Brain microvascular endothelial cell (primary cell): Measurements from ENCODE around the gene SLC25A5.

Experiments
- DNase-seq: peaks from one replicate; pipeline ENCODE4 v3.0.0-alpha.2; 2020
- H3K27ac ChIP-seq: fragments of 250-450 bp; sonication (Bioruptor Pico); 2 replicates; pipeline ENCODE4 v1.5.1; 2020; ENCODE audit warnings: mild to moderate bottlenecking, moderate library complexity
- H3K27me3 ChIP-seq: fragments of 250-450 bp; sonication (Bioruptor Pico); replicated peaks from 2 replicates; pipeline ENCODE4 v1.5.1; 2020; ENCODE audit warnings: mild to moderate bottlenecking
- H3K36me3 ChIP-seq: fragments of 250-450 bp; sonication (Bioruptor Pico); replicated peaks from 2 replicates; pipeline ENCODE4 v1.5.1; 2020; ENCODE audit warnings: mild to moderate bottlenecking
- H3K4me3 ChIP-seq: 2 replicates; pipeline ENCODE4 v1.5.1; 2011; ENCODE audit warnings: low read depth, mild to moderate bottlenecking, control low read depth, low read length, moderate library complexity
- CTCF ChIP-seq: IDR thresholded peaks from 2 replicates; pipeline ENCODE4 v1.5.1; 2011; ENCODE audit warnings: low read depth, mild to moderate bottlenecking, moderate library complexity, low read length, control low read depth, inconsistent platforms; ENCODE audit errors: missing control alignments
- in situ Hi-C: cut with HindIII; loops from 2 replicates; pipeline ENCODE4 v1.10.0; 2017; ENCODE audit warnings: low sequenced_read_pairs, low pct_ligation_motif_present

The SLC25A5 gene

DNA sequence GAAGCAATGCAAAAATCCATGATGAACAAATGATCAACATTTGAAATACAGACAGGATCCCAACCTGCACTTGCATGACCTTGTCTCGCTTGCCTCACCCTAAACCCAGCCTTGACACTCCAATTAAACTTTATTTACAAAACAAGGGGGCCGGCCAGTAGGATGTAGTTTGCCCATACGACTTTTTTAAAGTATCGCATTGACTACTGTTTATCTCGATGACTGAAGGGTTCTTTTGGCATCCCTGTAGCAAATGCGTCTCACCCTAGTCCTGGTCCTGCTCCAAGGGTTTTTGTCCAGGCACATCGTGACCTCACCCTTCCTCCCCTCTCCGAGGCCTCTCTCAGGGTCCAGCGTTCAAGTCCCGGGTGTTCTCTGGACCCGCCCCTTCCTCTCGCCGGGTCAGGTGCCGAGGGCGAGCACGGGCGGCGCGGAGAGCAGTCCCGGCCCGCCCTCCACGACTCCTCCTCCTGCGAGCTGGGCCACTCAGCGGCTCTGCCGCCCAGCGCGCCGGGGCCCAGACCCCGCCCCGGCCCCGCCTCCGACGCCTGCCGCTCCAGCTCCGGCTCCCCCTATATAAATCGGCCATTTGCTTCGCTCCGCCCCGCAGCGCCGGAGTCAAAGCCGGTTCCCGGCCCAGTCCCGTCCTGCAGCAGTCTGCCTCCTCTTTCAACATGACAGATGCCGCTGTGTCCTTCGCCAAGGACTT, at the start of gene SLC25A5:
Gene SLC25A5 (plus strand): TSS at position 603 of the 709 bp plus-strand sequence. CDS start 72 bp downstream, at position 675.
- peak; percentile 58 for DNase-seq
- Histone ChIP-seq H3K27ac (peak within 1 kb of the TSS; percentile 57), H3K27me3 (no peaks in the 10 kb centered on the region), H3K4me3 (peak within 1 kb of the TSS; percentile 82), H3K36me3 (peaks cover 8% of the 10 kb centered on the region)
- in situ Hi-C loops = no loop called here
- TF ChIP-seq CTCF = no peak

DNA sequence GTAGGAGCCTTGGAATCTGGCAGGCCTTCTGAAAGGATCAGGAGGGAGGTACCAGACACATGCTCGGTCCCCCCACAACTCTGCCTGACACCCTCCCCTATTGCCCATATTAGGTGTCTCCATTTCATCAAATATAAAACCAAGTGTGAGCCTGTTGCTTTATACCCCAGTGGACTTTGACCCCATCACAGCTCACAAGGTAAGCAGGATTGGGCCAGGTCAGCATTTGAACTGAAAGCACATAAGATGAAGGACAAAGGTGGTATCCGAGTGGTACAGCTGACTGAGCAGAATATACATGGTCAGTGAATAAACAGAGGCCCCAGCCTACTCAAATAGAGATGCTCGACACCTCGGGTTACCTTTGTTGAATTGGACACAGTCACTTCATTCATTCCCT, 49.1 kb upstream of the SLC25A5 start:
- H3K27me3 ChIP-seq = no peaks in the 10 kb centered on the region
- no peak overlapping the region for H3K27ac ChIP-seq
- in situ Hi-C loops = no loop called here
- no peak overlapping the region for H3K4me3 ChIP-seq
- H3K36me3 ChIP-seq = no peaks in the 10 kb centered on the region
- TF ChIP-seq CTCF = no peak
- DNase-seq = no peak

- in situ Hi-C loops = no loop called here
- no peak overlapping the region for H3K27ac ChIP-seq
- no peaks in the 10 kb centered on the region for H3K27me3 ChIP-seq
- no peak overlapping the region for H3K4me3 ChIP-seq
- no peak for TF ChIP-seq CTCF
- no peaks in the 10 kb centered on the region for H3K36me3 ChIP-seq
- no peak for DNase-seq
Measured at GRCh38 chrX:119419898-119420297, 48.3 kb upstream of the SLC25A5 start.

DNA sequence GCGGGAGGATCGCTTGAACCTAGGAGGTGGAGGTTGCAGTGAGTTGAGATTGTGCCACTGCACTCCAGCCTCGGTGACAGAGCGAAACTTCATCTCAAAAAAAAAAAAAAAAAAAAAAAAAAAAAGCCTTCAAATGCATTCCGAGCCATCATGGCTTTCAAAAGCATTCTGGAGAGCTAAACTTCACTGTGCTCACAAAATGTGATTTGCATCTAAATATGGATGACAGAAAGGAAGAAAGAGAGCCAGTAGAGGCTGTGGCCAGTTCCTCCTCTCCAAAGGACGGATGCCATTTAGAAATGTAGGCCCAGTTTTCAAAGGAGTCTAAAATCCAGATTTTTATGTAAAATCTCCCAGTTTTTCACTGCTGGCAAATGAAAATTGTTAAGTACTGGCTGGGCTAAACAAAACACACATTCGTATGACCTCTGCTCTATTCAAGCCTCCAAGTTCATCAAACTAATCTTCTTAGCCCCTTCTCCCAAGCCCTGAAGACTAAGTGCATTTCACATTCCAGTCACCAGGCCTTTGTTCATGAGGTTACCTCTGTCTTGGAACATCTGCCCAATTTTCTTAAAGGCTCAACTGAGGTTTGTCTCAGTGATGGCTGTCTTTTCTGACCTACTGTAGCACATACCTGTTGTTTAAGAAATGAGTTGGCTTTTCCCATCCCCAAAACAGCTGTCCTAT, 47.1 kb upstream of the SLC25A5 start:
- TF ChIP-seq CTCF = no peak
- H3K27me3 ChIP-seq = no peaks in the 10 kb centered on the region
- in situ Hi-C loops = no loop called here
- H3K36me3 ChIP-seq = no peaks in the 10 kb centered on the region
- no peak overlapping the region for H3K4me3 ChIP-seq
- no peak for DNase-seq
- no peak overlapping the region for H3K27ac ChIP-seq

DNA sequence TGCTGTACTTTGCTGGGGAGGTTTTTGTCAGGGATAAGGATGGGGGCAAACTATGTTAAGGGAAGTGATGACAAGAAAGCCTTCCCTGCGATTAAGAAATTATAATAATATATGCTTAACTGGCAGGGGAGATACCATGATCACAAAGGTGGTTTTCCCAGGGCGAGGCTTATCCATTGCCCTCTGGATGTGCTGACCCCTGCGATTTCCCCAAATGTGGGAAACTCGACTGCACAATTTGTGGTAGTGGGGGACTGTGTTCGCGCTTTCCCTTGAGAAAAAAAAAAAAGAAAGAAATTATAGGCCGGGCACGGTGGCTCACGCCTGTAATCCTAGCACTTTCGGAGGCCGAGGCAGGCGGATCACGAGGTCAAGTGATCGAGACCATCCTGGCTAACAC, 44.6 kb upstream of the SLC25A5 start:
- no peak overlapping the region for H3K27ac ChIP-seq
- no peaks in the 10 kb centered on the region for H3K27me3 ChIP-seq
- H3K36me3 ChIP-seq = no peaks in the 10 kb centered on the region
- no peak for TF ChIP-seq CTCF
- in situ Hi-C loops = no loop called here
- no peak overlapping the region for H3K4me3 ChIP-seq
- DNase-seq = no peak
